DOHH2 (cell line): ENCODE data around the gene PYM1.

Experiments used
- H3F3A ChIP-seq: fragments of 200-600 bp; sonication (generic), shearing (Covaris generic); 2 replicates; pipeline ENCODE4 v1.6.0; 2016; ENCODE audit warnings: antibody characterized with exemption, mild to moderate bottlenecking; ENCODE audit not compliant: control insufficient read depth, insufficient read depth
- H3K27ac ChIP-seq: fragments of 200-600 bp; sonication (generic); 2 replicates; pipeline ENCODE4 v1.5.1; 2014; ENCODE audit warnings: low read depth, mild to moderate bottlenecking, low read length, moderate library complexity
- H3K27me3 ChIP-seq: fragments of 200-600 bp; sonication (generic); 2 replicates; pipeline ENCODE4 v1.6.1; 2014; ENCODE audit warnings: mild to moderate bottlenecking, low read length, mixed read lengths; ENCODE audit not compliant: control insufficient read depth
- H3K36me3 ChIP-seq: fragments of 200-600 bp; sonication (generic); 2 replicates; pipeline ENCODE4 v1.6.1; 2014; ENCODE audit warnings: mild to moderate bottlenecking, low read length, moderate library complexity, mixed read lengths; ENCODE audit not compliant: control insufficient read depth
- H3K4me1 ChIP-seq: fragments of 200-600 bp; sonication (generic); 2 replicates; pipeline ENCODE4 v1.6.1; 2014; ENCODE audit warnings: mild to moderate bottlenecking, low read length, mixed read lengths; ENCODE audit not compliant: control insufficient read depth
- H3K4me2 ChIP-seq: fragments of 200-600 bp; sonication (generic); 2 replicates; pipeline ENCODE4 v1.6.0; 2014; ENCODE audit warnings: mild to moderate bottlenecking, low read length, moderate library complexity
- H3K4me3 ChIP-seq: fragments of 200-600 bp; sonication (generic); 2 replicates; pipeline ENCODE4 v1.5.1; 2014; ENCODE audit warnings: mild to moderate bottlenecking, low read length, mixed read lengths
- H3K79me2 ChIP-seq: fragments of 200-600 bp; sonication (generic); 2 replicates; pipeline ENCODE4 v1.6.1; 2014; ENCODE audit warnings: mild to moderate bottlenecking, low read length, mixed read lengths; ENCODE audit not compliant: control insufficient read depth
- H3K9me2 ChIP-seq: fragments of 200-600 bp; sonication (generic); replicated peaks from 2 replicates; pipeline ENCODE4 v1.6.1; 2014; ENCODE audit warnings: mild to moderate bottlenecking, low read length, mixed read lengths; ENCODE audit not compliant: control insufficient read depth
- H3K9me3 ChIP-seq: fragments of 200-600 bp; sonication (generic); 2 replicates; pipeline ENCODE4 v1.6.1; 2014; ENCODE audit warnings: antibody characterized with exemption, low read length, mixed read lengths; ENCODE audit not compliant: control insufficient read depth, insufficient read depth
- H4K20me1 ChIP-seq: fragments of 200-600 bp; sonication (generic); 2 replicates; pipeline ENCODE4 v1.6.0; 2014; ENCODE audit warnings: low read depth, mild to moderate bottlenecking, antibody characterized with exemption, low read length, moderate library complexity; ENCODE audit not compliant: control insufficient read depth, insufficient read depth
- EZH2phosphoT487 ChIP-seq: fragments of 200-600 bp; sonication (generic); IDR thresholded peaks from 2 replicates; pipeline ENCODE4 v1.6.1; 2017; ENCODE audit warnings: borderline replicate concordance, mild to moderate bottlenecking, antibody characterized with exemption, low read length, moderate library complexity, mixed read lengths
- TF ChIP-seq, protein P1 (sequence below): fragments of 200-600 bp; sonication (generic); IDR thresholded peaks from one replicate; pipeline ENCODE4 v1.5.1; 2014; ENCODE audit warnings: antibody characterized with exemption, mild to moderate bottlenecking, low read depth, low read length; ENCODE audit not compliant: poor library complexity, severe bottlenecking

PYM1 gene

GRCh38 chr12:55957106-55957859, 29.6 kb upstream of the PYM1 start:
- H3K79me2 ChIP-seq, result no peaks in the 10 kb centered on the region

GRCh38 chr12:55955800-55956508, 28.3 kb upstream of the PYM1 start:
- H4K20me1 ChIP-seq, result no peaks in the 10 kb centered on the region
- no peaks in the 10 kb centered on the region for H3K79me2 ChIP-seq
- no peaks in the 10 kb centered on the region for H3K9me3 ChIP-seq
- H3K4me3 ChIP-seq, result no peak overlapping the region
- H3K27me3 ChIP-seq, result no peaks in the 10 kb centered on the region
- no peaks in the 10 kb centered on the region for H3K9me2 ChIP-seq
- peaks cover 30% of the 10 kb centered on the region for H3K36me3 ChIP-seq
- no peak overlapping the region for H3K27ac ChIP-seq
- H3F3A ChIP-seq, result 0 out of 2 replicates have a peak, but pooled peaks cover 7% of the 10 kb centered on the region
- no peak overlapping the region for H3K4me2 ChIP-seq
- no peak for TF ChIP-seq EZH2phosphoT487
- TF ChIP-seq, protein P1, sequence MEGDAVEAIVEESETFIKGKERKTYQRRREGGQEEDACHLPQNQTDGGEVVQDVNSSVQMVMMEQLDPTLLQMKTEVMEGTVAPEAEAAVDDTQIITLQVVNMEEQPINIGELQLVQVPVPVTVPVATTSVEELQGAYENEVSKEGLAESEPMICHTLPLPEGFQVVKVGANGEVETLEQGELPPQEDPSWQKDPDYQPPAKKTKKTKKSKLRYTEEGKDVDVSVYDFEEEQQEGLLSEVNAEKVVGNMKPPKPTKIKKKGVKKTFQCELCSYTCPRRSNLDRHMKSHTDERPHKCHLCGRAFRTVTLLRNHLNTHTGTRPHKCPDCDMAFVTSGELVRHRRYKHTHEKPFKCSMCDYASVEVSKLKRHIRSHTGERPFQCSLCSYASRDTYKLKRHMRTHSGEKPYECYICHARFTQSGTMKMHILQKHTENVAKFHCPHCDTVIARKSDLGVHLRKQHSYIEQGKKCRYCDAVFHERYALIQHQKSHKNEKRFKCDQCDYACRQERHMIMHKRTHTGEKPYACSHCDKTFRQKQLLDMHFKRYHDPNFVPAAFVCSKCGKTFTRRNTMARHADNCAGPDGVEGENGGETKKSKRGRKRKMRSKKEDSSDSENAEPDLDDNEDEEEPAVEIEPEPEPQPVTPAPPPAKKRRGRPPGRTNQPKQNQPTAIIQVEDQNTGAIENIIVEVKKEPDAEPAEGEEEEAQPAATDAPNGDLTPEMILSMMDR, result peak; percentile 49
- H3K4me1 ChIP-seq, result no peaks in the 10 kb centered on the region

More at GRCh38 chr12:55957106-55957859, 29.6 kb upstream of the PYM1 start:
- H3K9me2 ChIP-seq, result no peaks in the 10 kb centered on the region
- H3K9me3 ChIP-seq, result no peaks in the 10 kb centered on the region
- H3K4me2 ChIP-seq, result no peak overlapping the region
- H3K4me3 ChIP-seq, result no peak overlapping the region
- H3K36me3 ChIP-seq, result peaks cover 17% of the 10 kb centered on the region
- no peaks in the 10 kb centered on the region for H3K4me1 ChIP-seq
- H3K27ac ChIP-seq, result no peak overlapping the region
- no peaks in the 10 kb centered on the region for H3K27me3 ChIP-seq
- H3F3A ChIP-seq, result 0 out of 2 replicates have a peak, but pooled peaks cover 7% of the 10 kb centered on the region
- no peaks in the 10 kb centered on the region for H4K20me1 ChIP-seq
- TF ChIP-seq, protein P1, result no peak

DNA sequence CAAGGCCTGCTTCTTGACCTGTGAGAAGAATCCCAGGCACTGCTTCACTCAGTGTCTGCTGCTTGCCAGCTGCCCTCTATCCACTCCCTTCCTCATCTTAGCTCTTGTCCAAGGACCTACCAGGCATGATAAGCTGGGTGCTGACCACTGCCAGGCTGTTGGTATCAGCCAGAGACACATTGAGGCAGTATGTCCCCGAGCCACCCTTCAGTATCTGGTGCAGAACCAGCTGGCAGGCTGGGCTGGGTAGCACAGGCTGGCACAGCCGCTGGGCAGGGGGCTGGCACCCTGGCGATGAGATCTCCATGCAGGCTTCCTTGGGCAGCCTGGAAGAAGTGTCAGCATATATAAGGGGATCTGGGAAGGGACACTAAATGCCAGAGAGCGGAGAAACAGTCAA, 27.6 kb upstream of the PYM1 start:
- Histone ChIP-seq H3K36me3 (peaks cover 30% of the 10 kb centered on the region), H3K9me3 (no peaks in the 10 kb centered on the region), H3K79me2 (no peaks in the 10 kb centered on the region), H3K9me2 (no peaks in the 10 kb centered on the region), H3F3A (0 out of 2 replicates have a peak, but pooled peaks cover 7% of the 10 kb centered on the region), H4K20me1 (no peaks in the 10 kb centered on the region), H3K4me3 (no peak overlapping the region), H3K4me2 (no peak overlapping the region), H3K27me3 (no peaks in the 10 kb centered on the region), H3K4me1 (no peaks in the 10 kb centered on the region), H3K27ac (no peak overlapping the region)
- TF ChIP-seq, protein P1, result no peak
- TF ChIP-seq EZH2phosphoT487, result no peak
